GM12878 (cell line): ENCODE results near the gene GABRR3.

Experiments used
- FOS ChIP-seq: IDR thresholded peaks from 3 replicates; pipeline ENCODE4 v1.6.1; 2011; ENCODE audit warnings: borderline replicate concordance; ENCODE audit not compliant: insufficient read length; ENCODE audit errors: extremely low read depth
- POLR2A ChIP-seq: IDR thresholded peaks from 2 replicates; pipeline ENCODE4 v1.6.1; 2011; ENCODE audit warnings: low read depth, mild to moderate bottlenecking, low read length
- TF ChIP-seq, protein P1 (sequence below): fragments of 450-650 bp; IDR thresholded peaks from 2 replicates; pipeline ENCODE4 v1.6.1; 2018; ENCODE audit warnings: mild to moderate bottlenecking, low read depth, moderate library complexity; ENCODE audit not compliant: partially characterized antibody
- TF ChIP-seq, protein P2 (sequence below), 3 experiments: IDR thresholded peaks in 2 of 3; conservative IDR thresholded peaks in 1 of 3; 2 replicates each; pipeline ENCODE4 v1.5.1; 2011; ENCODE audit warnings: low read depth in 3 of 3, low read length in 3 of 3, mild to moderate bottlenecking in 3 of 3, control low read depth in 2 of 3, moderate library complexity in 2 of 3, inconsistent platforms in 1 of 3, mixed read lengths in 1 of 3; ENCODE audit not compliant: control insufficient read depth in 2 of 3, insufficient read depth in 1 of 3; ENCODE audit errors: extremely low read depth in 1 of 3
- TF ChIP-seq, protein P3 (sequence below): fragments of 450-650 bp; IDR thresholded peaks from 2 replicates; pipeline ENCODE4 v1.6.1; 2014; ENCODE audit warnings: mild to moderate bottlenecking
- TF ChIP-seq, protein P4 (sequence below): fragments of 450-650 bp; IDR thresholded peaks from 2 replicates; pipeline ENCODE4 v1.6.1; 2018; ENCODE audit warnings: borderline replicate concordance, mild to moderate bottlenecking; ENCODE audit not compliant: partially characterized antibody

DNA sequence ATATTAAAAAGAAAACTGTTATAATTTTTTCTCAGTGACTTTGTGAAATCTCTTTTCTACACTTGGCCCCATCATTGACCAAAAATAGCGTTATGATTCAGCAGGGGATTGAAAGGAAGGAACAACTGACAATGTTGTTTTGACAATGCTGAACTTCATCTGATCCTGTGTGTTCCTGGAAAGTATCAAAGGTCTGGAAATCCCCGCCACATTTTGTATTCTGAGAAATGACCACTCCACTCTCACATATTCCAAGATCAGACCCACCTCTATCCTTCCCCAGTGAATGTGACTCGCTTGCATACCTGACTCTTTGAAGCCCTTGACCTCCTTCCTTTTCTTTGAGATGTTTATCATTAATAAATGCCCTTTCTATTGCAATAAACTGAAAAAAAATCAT lies 53.2 kb downstream of the GABRR3 start:
- TF ChIP-seq FOS (no peak), POLR2A (no peak)
- TF ChIP-seq, protein P1, sequence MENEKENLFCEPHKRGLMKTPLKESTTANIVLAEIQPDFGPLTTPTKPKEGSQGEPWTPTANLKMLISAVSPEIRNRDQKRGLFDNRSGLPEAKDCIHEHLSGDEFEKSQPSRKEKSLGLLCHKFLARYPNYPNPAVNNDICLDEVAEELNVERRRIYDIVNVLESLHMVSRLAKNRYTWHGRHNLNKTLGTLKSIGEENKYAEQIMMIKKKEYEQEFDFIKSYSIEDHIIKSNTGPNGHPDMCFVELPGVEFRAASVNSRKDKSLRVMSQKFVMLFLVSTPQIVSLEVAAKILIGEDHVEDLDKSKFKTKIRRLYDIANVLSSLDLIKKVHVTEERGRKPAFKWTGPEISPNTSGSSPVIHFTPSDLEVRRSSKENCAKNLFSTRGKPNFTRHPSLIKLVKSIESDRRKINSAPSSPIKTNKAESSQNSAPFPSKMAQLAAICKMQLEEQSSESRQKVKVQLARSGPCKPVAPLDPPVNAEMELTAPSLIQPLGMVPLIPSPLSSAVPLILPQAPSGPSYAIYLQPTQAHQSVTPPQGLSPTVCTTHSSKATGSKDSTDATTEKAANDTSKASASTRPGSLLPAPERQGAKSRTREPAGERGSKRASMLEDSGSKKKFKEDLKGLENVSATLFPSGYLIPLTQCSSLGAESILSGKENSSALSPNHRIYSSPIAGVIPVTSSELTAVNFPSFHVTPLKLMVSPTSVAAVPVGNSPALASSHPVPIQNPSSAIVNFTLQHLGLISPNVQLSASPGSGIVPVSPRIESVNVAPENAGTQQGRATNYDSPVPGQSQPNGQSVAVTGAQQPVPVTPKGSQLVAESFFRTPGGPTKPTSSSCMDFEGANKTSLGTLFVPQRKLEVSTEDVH: no peak
- TF ChIP-seq, protein P2, sequence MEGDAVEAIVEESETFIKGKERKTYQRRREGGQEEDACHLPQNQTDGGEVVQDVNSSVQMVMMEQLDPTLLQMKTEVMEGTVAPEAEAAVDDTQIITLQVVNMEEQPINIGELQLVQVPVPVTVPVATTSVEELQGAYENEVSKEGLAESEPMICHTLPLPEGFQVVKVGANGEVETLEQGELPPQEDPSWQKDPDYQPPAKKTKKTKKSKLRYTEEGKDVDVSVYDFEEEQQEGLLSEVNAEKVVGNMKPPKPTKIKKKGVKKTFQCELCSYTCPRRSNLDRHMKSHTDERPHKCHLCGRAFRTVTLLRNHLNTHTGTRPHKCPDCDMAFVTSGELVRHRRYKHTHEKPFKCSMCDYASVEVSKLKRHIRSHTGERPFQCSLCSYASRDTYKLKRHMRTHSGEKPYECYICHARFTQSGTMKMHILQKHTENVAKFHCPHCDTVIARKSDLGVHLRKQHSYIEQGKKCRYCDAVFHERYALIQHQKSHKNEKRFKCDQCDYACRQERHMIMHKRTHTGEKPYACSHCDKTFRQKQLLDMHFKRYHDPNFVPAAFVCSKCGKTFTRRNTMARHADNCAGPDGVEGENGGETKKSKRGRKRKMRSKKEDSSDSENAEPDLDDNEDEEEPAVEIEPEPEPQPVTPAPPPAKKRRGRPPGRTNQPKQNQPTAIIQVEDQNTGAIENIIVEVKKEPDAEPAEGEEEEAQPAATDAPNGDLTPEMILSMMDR (IDR thresholded peaks at IDR 0.05 in 2 of 3, conservative IDR thresholded peaks at IDR 0.05 in 1 of 3; ENCODE audit: control insufficient read depth in 2 of 3, extremely low read depth in 1 of 3, insufficient read depth in 1 of 3, low read depth in 3 of 3, low read length in 3 of 3): no peak
- TF ChIP-seq, protein P3, sequence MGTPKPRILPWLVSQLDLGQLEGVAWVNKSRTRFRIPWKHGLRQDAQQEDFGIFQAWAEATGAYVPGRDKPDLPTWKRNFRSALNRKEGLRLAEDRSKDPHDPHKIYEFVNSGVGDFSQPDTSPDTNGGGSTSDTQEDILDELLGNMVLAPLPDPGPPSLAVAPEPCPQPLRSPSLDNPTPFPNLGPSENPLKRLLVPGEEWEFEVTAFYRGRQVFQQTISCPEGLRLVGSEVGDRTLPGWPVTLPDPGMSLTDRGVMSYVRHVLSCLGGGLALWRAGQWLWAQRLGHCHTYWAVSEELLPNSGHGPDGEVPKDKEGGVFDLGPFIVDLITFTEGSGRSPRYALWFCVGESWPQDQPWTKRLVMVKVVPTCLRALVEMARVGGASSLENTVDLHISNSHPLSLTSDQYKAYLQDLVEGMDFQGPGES: no peak
- TF ChIP-seq, protein P4, sequence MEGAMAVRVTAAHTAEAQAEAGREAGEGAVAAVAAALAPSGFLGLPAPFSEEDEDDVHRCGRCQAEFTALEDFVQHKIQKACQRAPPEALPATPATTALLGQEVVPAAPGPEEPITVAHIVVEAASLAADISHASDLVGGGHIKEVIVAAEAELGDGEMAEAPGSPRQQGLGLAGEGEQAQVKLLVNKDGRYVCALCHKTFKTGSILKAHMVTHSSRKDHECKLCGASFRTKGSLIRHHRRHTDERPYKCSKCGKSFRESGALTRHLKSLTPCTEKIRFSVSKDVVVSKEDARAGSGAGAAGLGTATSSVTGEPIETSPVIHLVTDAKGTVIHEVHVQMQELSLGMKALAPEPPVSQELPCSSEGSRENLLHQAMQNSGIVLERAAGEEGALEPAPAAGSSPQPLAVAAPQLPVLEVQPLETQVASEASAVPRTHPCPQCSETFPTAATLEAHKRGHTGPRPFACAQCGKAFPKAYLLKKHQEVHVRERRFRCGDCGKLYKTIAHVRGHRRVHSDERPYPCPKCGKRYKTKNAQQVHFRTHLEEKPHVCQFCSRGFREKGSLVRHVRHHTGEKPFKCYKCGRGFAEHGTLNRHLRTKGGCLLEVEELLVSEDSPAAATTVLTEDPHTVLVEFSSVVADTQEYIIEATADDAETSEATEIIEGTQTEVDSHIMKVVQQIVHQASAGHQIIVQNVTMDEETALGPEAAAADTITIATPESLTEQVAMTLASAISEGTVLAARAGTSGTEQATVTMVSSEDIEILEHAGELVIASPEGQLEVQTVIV: no peak
